ENCODE measurements around the gene PKP1.

- TF ChIP-seq CTCF (IDR thresholded peaks at IDR 0.05) (no peak), POLR2A (IDR thresholded peaks at IDR 0.05) (no peak), POLR2AphosphoS5 (IDR thresholded peaks at IDR 0.05) (no peak)
Measured at GRCh38 chr1:201331166-201331565, 47.9 kb downstream of the PKP1 start.
